Measurements from ENCODE around the gene TOX2.

TOX2 gene

GRCh38 chr20:44093249-44093582 lies 178.6 kb downstream of the TOX2 start:
- TF ChIP-seq CTCF (IDR thresholded peaks at IDR 0.05; ENCODE audit: extremely low read depth, insufficient read depth, missing control alignments): no peak
- no peak for DNase-seq (ENCODE audit: low spot score)
- in situ Hi-C loops (cut with MboI; ENCODE audit: low pct_unique_long_range_greater_than_20kb, low sequenced_read_pairs, unreplicated experiment): loop anchor here (10.0 to 25.0 kb wide), 2 partner anchors 556 to 648 kb away; no protein-coding TSS in a partner anchor

GRCh38 chr20:44095831-44096230 lies 181.2 kb downstream of the TOX2 start:
- no peak for DNase-seq (ENCODE audit: low spot score)
- TF ChIP-seq CTCF (IDR thresholded peaks at IDR 0.05; ENCODE audit: extremely low read depth, insufficient read depth, missing control alignments): no peak
- in situ Hi-C loops (cut with MboI; ENCODE audit: low pct_unique_long_range_greater_than_20kb, low sequenced_read_pairs, unreplicated experiment): loop anchor here (10.0 to 25.0 kb wide), 2 partner anchors 559 to 651 kb away; no protein-coding TSS in a partner anchor

GRCh38 chr20:44097521-44098255 lies 183.0 kb downstream of the TOX2 start:
- in situ Hi-C loops (cut with MboI; ENCODE audit: low pct_unique_long_range_greater_than_20kb, low sequenced_read_pairs, unreplicated experiment): loop anchor here (10.0 to 25.0 kb wide), 2 partner anchors 560 to 653 kb away; no protein-coding TSS in a partner anchor
- TF ChIP-seq CTCF (IDR thresholded peaks at IDR 0.05; ENCODE audit: extremely low read depth, insufficient read depth, missing control alignments): no peak
- no peak for DNase-seq (ENCODE audit: low spot score)

GRCh38 chr20:44098256-44098630 lies 183.6 kb downstream of the TOX2 start:
- no peak for DNase-seq (ENCODE audit: low spot score)
- TF ChIP-seq CTCF (IDR thresholded peaks at IDR 0.05; ENCODE audit: extremely low read depth, insufficient read depth, missing control alignments): no peak
- in situ Hi-C loops (cut with MboI; ENCODE audit: low pct_unique_long_range_greater_than_20kb, low sequenced_read_pairs, unreplicated experiment): loop anchor here (10.0 to 25.0 kb wide), 2 partner anchors 561 to 653 kb away; no protein-coding TSS in a partner anchor

- no peak for TF ChIP-seq CTCF (IDR thresholded peaks at IDR 0.05; ENCODE audit: extremely low read depth, insufficient read depth, missing control alignments)
- in situ Hi-C loops (cut with MboI; ENCODE audit: low pct_unique_long_range_greater_than_20kb, low sequenced_read_pairs, unreplicated experiment): loop anchor here (10.0 to 25.0 kb wide), 2 partner anchors 561 to 654 kb away; no protein-coding TSS in a partner anchor
- DNase-seq (ENCODE audit: low spot score): no peak
Measured at GRCh38 chr20:44098657-44099056, 184.0 kb downstream of the TOX2 start.

- TF ChIP-seq CTCF (IDR thresholded peaks at IDR 0.05; ENCODE audit: extremely low read depth, insufficient read depth, missing control alignments): no peak
- in situ Hi-C loops (cut with MboI; ENCODE audit: low pct_unique_long_range_greater_than_20kb, low sequenced_read_pairs, unreplicated experiment): loop anchor here (10.0 to 25.0 kb wide), 2 partner anchors 563 to 655 kb away; no protein-coding TSS in a partner anchor
- no peak for DNase-seq (ENCODE audit: low spot score)
Measured at GRCh38 chr20:44099832-44100231, 185.2 kb downstream of the TOX2 start.

Measured in GM13977 (cell line).